IPS-18c (cell line): ENCODE measurements around the gene RIMKLA.

Source experiments
- H3K4me3 ChIP-seq: 2 replicates; pipeline ENCODE4 v1.7.0; 2013; ENCODE audit warnings: low read depth, mild to moderate bottlenecking, low read length, moderate library complexity; ENCODE audit not compliant: insufficient read depth
- H3K9me3 ChIP-seq: one replicate; pipeline ENCODE4 v1.6.1; 2013; ENCODE audit warnings: mild to moderate bottlenecking, low read length, moderate library complexity; ENCODE audit not compliant: control insufficient read depth, insufficient read depth

Gene RIMKLA

DNA sequence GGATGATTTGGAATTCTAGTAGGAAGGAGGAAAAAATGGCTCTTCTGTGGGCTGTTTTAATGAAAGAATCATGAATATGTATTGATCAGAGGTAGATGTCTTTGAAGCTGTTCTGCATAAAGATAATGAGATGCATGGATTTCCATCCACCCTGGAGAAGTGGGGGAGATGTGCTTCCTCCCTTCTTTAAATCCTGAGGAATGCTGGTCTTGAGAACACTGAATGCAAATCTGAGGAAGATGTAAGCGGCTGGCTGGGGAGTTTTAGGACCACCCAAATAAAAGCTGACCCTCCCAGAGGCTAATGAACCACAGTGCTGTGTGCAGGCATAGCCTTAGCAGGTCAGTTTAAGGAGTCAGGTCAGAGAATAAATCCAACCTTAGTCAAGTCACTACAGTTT, 37.9 kb downstream of the RIMKLA start:
- Histone ChIP-seq H3K4me3 (no peak overlapping the region), H3K9me3 (no peaks in the 10 kb centered on the region)

DNA sequence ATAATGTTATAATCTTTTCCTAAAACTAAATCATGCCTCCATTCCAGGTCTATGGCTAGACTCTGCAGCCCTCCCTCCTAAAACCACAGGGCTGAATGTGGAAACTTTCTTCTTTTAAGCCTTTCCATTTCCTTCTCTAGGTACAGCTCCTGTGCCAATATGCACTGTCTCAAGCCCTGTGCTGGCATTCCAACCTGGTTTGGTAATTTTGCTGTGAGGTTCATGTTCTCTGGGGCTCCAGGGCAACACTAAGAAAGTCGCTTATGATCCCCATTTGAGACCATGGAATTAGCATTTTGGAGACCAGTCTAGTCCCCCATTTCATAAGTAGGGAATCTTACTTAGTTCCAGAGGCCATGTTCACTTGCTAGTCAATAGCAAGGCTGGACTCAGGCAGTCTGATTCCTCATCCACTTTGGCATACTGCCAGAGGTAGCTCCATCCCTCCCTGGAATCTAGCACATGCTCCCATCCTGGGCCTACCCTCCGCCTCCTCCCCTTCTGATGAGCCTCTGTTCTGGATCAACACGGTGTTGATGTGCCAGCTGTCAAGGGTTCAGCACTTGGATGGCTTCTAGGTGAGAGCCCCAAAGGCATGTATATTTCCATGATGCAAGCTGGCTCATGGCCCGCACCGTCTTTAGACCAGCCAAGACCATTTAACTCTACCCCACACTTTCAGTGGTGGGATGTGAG, 38.7 kb downstream of the RIMKLA start:
- Histone ChIP-seq H3K4me3 (no peak overlapping the region), H3K9me3 (no peaks in the 10 kb centered on the region)

DNA sequence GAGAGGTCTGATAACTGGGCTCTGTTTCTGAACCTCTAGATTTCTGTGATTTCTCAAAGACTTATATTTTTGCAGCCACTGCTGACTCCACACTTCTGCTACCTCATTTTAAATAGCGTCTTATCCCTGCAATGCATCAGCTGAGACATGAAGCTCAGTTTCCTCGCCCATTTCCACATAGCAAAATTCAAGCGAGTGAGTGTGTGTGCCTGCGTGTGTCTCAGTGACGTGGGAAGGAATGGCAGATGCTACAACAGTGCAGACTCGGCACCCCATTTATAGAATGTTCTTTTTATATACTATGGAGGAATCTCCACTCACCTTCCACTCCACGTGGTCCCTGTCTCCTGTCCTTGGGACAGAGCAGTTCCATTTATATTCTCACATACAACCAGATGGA, 39.5 kb downstream of the RIMKLA start:
- Histone ChIP-seq H3K9me3 (no peaks in the 10 kb centered on the region), H3K4me3 (no peak overlapping the region)

DNA sequence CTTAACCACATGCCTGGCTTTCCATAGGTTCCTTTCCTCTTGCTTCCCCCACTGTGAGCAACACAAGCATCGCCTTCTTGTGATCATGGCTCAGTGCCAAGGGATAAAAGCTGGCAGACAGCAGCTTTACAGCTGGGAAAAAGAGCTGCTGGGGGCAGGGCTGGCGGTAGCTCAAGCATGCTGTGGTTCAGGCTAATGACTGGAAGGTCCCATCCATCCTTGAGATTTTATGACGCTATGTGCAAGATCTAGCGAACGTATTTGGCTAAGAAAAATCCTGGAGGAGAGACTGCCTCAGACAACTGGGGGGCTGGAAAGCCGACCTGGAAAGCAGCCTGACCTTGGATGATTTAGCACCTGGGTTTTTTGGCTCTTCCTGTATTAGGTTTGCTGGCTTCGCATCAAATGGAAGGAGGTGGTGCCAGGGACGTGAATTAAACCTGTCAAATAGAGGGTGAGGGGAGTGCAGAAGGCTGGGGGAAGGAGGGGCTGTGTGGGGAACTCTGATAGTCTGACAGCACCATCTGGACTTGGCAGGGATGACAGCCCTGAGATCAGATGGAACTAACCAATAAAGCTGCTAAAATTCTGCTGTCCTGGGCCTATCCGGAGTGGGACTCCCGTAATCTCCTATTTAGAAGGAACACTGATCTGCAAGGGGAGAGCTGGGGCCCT, 40.5 kb downstream of the RIMKLA start:
- Histone ChIP-seq H3K4me3 (no peak overlapping the region), H3K9me3 (no peaks in the 10 kb centered on the region)

DNA sequence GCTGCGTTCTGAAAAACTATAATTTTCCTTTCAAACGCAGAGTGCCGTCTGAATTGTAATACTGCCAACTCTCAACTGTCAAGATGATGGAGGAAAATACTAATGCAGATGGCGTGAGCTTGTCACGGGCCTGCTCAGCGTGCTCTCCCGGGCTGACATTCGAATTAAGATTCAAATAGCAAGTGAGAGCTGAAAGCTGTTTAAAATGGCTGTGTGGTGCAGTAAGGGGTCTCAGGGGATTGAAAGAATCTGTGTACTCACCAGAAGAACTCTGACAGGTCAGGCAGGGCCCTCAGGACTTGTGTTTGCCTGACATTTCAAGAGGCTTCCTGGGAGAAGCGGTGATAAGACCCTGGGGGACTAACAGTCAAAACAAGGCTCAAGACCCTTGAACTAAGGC, 42.1 kb downstream of the RIMKLA start:
- Histone ChIP-seq H3K9me3 (no peaks in the 10 kb centered on the region), H3K4me3 (no peak overlapping the region)

DNA sequence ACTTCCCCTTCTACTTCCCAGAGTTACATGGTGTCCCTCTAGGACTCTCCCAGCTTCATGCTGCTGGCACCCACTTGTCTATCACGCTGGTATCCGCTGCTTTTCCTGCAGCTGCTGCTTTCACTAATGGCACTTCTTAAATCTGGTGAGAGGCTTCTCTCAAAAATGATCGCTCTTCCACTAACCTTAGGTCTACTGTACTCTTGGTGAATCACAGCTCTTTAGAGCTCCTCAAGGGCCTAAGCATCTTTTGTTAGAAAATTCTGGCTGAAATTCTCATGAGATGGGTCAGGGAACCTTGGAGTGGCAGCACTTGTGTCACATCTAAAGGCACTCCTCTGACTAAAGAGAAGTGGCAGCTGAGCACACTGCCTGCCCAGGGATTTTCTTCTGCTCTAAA, 43.1 kb downstream of the RIMKLA start:
- H3K4me3 ChIP-seq = no peak overlapping the region
- no peaks in the 10 kb centered on the region for H3K9me3 ChIP-seq

DNA sequence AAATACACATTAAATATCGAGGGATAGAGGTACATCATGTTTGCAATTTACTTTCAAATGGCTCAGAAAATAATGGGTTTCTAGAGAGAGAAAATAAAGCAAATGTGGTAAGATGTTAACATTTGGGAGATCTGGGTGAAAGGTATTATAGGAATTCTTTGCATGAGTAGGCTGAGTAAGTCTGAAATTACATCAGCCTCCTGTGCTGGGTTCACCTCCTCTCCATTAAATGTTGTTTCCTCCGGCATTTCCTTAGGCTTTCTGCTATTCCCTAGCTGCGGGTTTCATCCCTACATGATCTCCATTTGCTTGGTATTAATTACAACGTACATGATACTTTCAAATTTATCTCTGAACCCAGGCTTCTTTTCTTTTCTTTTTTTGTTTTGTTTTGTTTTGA, 43.6 kb downstream of the RIMKLA start:
- Histone ChIP-seq H3K9me3 (no peaks in the 10 kb centered on the region), H3K4me3 (no peak overlapping the region)

DNA sequence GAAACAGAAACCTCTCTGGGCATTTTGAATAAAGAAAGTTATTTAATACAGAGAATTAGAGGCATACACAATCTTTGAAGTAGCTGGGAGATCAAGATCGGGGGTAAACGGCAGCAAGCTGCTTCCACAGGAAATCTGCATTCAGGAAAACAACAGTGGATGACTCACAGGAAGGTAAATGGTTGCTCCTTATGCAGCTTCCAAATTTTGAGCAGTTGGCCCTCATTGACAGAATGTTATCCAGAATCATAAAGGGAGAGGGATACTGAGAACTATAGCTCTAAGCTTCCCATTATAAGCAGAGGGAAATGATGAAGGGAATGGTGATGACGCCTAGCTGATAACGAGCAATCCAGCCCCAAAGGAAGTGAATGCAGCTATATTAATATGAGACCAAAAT, 46.6 kb downstream of the RIMKLA start:
- H3K4me3 ChIP-seq = no peak overlapping the region

DNA sequence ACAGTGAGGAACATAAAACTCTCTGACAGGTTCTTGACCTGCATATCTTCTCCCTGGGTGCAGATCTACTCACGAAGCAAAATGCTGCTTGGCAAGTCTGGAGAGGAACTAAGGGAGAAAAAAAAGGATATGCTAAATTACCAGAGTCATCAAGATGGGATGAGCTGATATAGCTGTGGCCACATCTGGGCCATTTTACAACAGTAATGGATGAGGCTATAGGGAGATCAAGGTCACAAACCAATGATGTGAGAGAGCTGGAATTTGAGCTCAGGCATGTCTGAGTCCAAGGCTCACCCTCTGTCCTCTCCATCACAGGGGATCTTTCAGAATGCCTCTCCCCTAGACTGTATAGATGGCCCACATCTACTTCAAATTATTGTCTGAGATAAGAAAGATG, 49.0 kb downstream of the RIMKLA start:
- H3K4me3 ChIP-seq = no peak overlapping the region
- peaks cover 2% of the 10 kb centered on the region for H3K9me3 ChIP-seq

More for the DNA sequence above, 46.6 kb downstream of the RIMKLA start:
- no peaks in the 10 kb centered on the region for H3K9me3 ChIP-seq

DNA sequence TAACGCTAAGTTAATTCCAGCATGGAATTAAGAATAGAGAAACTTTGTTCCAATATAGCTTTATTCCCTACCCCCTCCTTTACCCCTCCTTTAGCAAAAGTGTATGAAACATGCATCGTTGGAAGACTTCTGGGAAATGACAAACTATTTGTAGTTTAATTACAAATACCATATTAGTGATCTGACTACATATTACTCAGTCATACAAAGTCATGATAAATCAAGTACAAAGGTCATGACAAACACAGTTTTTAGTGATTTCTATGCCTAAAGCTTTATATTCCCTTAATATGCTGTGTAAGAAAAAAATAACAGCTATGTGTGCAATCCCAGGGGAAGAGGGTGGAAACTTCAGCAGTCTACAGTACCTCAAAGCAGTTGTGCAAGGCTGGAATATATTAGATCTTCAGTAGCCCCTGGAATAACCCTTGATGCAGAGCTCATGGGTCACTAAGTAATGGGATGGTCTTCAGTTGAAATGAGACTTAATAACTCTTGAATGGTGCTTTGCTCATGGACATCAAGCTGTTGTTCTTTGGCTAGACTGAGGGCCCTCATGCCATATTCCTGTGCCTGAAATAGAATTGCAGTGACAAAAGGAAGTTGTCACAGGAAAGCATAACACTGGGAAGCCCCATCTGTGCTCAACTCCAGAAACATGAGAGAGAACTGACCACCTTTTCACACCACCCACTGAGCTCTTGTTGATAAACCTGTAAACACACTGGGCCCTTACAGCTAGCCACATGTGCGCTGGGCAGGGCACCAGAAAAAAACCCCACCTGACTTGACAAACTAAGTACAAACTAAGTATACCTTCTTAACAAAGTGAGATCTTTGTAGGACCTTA, 49.9 kb downstream of the RIMKLA start:
- H3K9me3 ChIP-seq = peaks cover 2% of the 10 kb centered on the region
- no peak overlapping the region for H3K4me3 ChIP-seq

DNA sequence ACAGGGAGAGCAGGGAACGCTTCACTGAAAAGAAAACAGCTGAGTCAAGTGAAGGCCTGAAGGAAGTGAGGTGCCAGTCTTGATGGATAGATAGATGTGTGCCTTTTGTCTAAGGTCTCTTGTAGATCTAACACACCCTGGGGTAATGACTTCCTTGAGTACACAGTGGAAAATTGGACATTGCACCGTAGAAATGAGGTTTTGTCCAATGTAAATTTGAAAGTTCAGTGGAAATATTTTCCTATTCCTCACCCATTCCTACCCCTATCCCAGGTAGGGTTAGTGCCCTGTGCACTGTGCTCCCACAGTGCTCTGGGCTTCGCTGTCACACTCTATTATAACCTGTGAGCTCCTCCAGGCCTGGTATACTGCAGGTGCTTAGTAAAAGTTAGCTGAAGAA, 50.9 kb downstream of the RIMKLA start:
- H3K9me3 ChIP-seq = peaks cover 2% of the 10 kb centered on the region
- H3K4me3 ChIP-seq = no peak overlapping the region

DNA sequence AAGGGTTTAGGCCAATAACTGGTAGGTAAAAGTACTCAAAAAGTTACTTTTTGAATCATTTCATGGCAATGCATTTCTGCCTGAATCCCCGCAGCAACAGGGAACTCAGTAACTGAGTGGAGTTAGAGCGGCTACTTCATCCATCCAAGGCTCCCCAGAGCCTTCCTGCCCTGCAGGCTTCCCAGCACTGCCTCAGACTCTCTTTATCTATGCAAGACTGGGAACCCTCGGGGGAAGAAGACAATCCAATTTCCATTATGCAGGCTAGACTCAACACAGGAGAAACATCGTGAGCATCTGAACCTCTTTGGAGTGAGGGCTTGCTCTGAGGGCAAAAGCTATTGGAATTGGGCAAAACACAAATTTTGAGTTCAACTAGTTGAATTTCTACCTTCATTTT, 52.1 kb downstream of the RIMKLA start:
- Histone ChIP-seq H3K9me3 (peaks cover 2% of the 10 kb centered on the region), H3K4me3 (no peak overlapping the region)

DNA sequence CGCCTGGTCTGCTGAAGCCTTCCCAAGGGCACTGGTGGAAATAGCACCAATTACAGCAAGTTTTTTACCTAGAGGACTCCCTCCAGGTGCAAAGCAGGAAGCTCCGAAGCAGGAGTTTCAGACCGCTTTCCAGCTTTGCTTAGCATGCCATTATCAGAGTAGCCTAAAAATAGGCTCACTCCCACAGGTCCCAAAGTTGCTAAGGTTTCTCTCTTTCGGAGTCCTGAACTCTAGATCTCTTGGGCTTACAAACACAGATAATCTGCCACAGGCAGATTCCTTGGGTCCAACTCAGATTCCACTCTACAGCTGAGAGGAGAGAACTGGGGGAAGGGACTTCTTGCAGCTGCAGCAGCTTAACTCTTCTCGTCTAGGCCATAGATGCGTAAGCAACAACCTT, 52.8 kb downstream of the RIMKLA start:
- H3K9me3 ChIP-seq = peaks cover 2% of the 10 kb centered on the region
- no peak overlapping the region for H3K4me3 ChIP-seq

DNA sequence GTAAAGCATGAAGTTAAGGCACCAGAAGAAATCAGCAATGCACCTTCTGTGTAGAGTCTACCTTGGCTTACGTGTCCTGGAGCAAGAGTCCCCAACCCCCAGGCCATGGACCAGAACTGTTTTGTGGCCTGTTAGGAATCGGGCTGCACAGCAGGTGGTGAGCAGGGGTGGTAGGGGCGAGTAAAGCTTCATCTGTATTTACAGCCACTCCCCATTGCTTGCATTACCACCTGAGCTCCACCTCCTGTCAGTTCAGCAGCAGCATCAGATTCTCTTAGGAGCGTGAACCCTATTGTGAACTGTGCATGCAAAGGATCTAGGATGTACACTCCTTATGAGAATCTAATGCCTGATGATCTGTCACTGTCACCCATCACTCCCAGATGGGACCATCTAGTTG, 53.7 kb downstream of the RIMKLA start:
- peaks cover 2% of the 10 kb centered on the region for H3K9me3 ChIP-seq

DNA sequence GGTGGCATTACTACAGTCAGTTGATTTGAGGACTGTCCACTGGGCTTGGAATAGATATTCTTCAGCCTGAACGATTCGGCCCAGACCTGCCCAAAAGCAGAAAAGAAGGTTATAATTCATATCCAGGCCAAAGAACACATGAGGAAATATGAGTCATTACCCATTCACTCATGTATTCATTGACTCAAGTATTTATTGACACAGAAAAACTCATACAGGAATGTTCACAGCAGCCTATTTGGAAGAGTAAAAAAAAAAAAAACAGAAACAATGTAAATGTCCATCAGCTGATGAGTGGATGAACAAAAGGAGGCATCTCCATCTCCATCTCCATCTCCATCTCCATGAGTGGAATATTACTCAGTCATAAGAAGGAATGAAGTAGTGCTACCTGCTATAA, 59.3 kb downstream of the RIMKLA start:
- no peaks in the 10 kb centered on the region for H3K9me3 ChIP-seq
- H3K4me3 ChIP-seq = no peak overlapping the region

More for the DNA sequence above, 53.7 kb downstream of the RIMKLA start:
- no peak overlapping the region for H3K4me3 ChIP-seq

DNA sequence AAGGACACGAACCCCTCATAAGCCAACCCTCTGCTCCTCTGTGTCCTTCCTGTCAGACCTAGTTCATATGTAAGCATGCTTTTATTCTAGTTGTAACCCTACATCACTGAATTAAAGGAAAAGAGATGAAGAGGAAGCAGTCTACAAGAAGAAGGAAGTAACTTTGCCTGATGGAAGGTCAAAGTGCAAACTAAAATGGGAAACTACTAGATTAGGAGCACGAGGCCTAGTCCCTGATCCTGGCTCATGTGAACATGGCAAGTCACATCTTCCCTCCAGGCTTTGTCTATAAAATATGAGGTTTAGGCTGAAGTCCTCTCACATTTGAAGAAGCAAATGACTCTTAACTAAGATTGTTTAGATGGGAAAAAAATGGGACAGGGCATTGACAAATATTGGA, 62.1 kb downstream of the RIMKLA start:
- Histone ChIP-seq H3K9me3 (no peaks in the 10 kb centered on the region), H3K4me3 (no peak overlapping the region)

DNA sequence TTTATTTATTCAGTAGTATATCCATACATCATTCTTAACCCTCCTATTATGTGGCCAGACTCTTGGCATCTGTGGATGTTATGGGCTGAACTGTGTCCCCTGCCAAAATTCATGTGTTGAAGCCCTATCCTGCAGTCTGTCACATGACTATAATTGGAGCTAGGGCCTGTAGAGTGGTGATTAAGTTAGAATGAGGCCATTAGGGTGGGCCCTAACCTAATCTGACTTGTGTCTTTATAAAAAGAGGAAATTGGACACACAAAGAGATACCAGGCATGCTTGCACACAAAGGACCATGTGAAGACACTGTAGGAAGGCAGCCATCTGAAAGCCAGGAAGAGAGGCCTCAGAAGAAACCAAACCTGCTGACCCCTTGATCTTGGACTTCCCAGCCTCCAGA, 68.7 kb downstream of the RIMKLA start:
- Histone ChIP-seq H3K9me3 (no peaks in the 10 kb centered on the region), H3K4me3 (no peak overlapping the region)

DNA sequence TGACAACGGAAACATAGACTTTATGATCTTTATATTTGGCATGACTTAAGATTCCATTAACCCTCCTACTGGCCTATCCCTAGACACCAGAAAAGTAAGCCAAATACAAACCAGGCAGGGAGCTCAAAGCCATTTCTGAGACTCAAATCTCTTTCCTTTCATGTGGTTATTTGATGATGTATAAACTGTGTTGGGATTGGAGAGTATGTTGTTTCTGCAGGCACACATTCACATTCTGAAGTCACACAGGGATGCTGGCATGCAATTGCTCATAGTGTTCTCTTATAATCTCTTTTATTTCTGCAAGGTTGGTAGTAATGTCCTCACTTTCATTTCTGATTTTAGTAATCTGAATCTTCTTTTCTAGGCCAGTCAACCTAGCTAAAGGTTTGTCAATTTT, 69.5 kb downstream of the RIMKLA start:
- H3K9me3 ChIP-seq = no peaks in the 10 kb centered on the region
- H3K4me3 ChIP-seq = no peak overlapping the region
